ENCODE measurements around the gene WWOX. TPM values are rescaled to one million over a fixed set of nuclear protein-coding genes. Genes with fewer than 3 reads are reported as not detected.

Gene WWOX
- total and polyA plus RNA-seq, 2 of the 13 experiments (the other 11 are each of a cell fraction or from before 2014, with no cell fraction given) = 9.1 to 37.4 TPM

- ATAC-seq = no peak
- Histone ChIP-seq H3K4me1 (ENCODE audit: insufficient read depth, low read length) (peaks cover 100% of the 10 kb centered on the region), H4K20me1 (ENCODE audit: insufficient read depth, low read length) (no peaks in the 10 kb centered on the region), H2AFZ (ENCODE audit: low read length) (no peak overlapping the region), H3K4me3 (replicated peaks in 1 of 3; ENCODE audit: insufficient read depth in 1 of 3, low read depth in 2 of 3, low read length in 3 of 3) (no peak overlapping the region), H3K9me3 (ENCODE audit: low read length) (no peaks in the 10 kb centered on the region), H3K36me3 (replicated peaks in 1 of 2; ENCODE audit: control insufficient read depth in 1 of 2, insufficient read depth in 2 of 2, low read length in 2 of 2) (no peaks in the 10 kb centered on the region), H3K79me2 (ENCODE audit: insufficient read depth, low read length) (no peaks in the 10 kb centered on the region), H3K27ac (ENCODE audit: extremely low read length, insufficient read depth, low read length) (peak overlapping the region; percentile 90), H3K9ac (ENCODE audit: insufficient read depth, low read depth, low read length) (peak overlapping the region; percentile 76; the same call in 1 of the 2 replicates), H3K4me2 (ENCODE audit: low read depth, low read length) (no peak overlapping the region; the same call in 1 of the 2 replicates), H3K27me3 (ENCODE audit: control insufficient read depth in 1 of 2, insufficient read depth in 2 of 2, low read length in 2 of 2) (no peaks in the 10 kb centered on the region)
- FAIRE-seq = no peak
- ChIA-PET POLR2A (interaction anchor here (1.2 to 7.7 kb wide), 3 partner anchors 15 to 271 kb away, joined by 3 to 88 read pairs (median 3); no protein-coding TSS in a partner anchor), CTCF (ENCODE audit: low intra/inter-chr PET ratio, low total read pairs) (no interaction called here)
- no TSS peak for BruUV-seq (replicated peaks)
- TF ChIP-seq, protein P1, sequence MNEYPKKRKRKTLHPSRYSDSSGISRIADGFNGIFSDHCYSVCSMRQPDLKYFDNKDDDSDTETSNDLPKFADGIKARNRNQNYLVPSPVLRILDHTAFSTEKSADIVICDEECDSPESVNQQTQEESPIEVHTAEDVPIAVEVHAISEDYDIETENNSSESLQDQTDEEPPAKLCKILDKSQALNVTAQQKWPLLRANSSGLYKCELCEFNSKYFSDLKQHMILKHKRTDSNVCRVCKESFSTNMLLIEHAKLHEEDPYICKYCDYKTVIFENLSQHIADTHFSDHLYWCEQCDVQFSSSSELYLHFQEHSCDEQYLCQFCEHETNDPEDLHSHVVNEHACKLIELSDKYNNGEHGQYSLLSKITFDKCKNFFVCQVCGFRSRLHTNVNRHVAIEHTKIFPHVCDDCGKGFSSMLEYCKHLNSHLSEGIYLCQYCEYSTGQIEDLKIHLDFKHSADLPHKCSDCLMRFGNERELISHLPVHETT (CRISPR knock-in tag; conservative IDR thresholded peaks at IDR 0.05) = no peak
- TF ChIP-seq CENPT (CRISPR knock-in tag; IDR thresholded peaks at IDR 0.05; ENCODE audit: low read depth) (no peak), ZNF619 (CRISPR knock-in tag; IDR thresholded peaks at IDR 0.05) (0 out of 2 replicates have a peak, but pooled peaks have one; percentile 8), ZMAT5 (CRISPR knock-in tag; IDR thresholded peaks at IDR 0.05; ENCODE audit: borderline replicate concordance, low read depth) (no peak), ZBTB38 (CRISPR knock-in tag; IDR thresholded peaks at IDR 0.05) (peak; percentile 97), ZNF776 (CRISPR knock-in tag; IDR thresholded peaks at IDR 0.05) (0 out of 2 replicates have a peak, but pooled peaks have one; percentile 1), RORA (CRISPR knock-in tag; IDR thresholded peaks at IDR 0.05) (0 out of 2 replicates have a peak, but pooled peaks have one; percentile 51), ZBTB25 (CRISPR knock-in tag; IDR thresholded peaks at IDR 0.05) (0 out of 2 replicates have a peak, but pooled peaks have one; percentile 10), ZSCAN9 (CRISPR knock-in tag; IDR thresholded peaks at IDR 0.05; ENCODE audit: borderline replicate concordance) (no peak), TBL1XR1 (IDR thresholded peaks at IDR 0.05; ENCODE audit: borderline replicate concordance, low read length, partially characterized antibody) (no peak), PRPF4 (IDR thresholded peaks at IDR 0.05; ENCODE audit: low read depth, low read length, poor library complexity, severe bottlenecking) (peak; percentile 87), CCAR2 (optimal IDR thresholded peaks at IDR 0.05; ENCODE audit: low read depth, low read length) (no peak)
- intact Hi-C loops (cut with micrococcal nuclease; ENCODE audit: unreplicated experiment) (loop anchor here (1.0 to 5.0 kb wide), 5 partner anchors 21 to 352 kb away; no protein-coding TSS in a partner anchor), in situ Hi-C loops (cut with HindIII; ENCODE audit: extremely low pct_ligation_motif_present, low pct_unique_long_range_greater_than_20kb) (loop anchor here (10.0 kb wide), 1 partner anchor 360 kb away; no protein-coding TSS in a partner anchor)
- 92% methylated on average over 9 of the region's 9 CpGs for WGBS (ENCODE audit: low lambda C conversion rate)
- DNase-seq (ENCODE audit: low spot score) = no peak
Measured at GRCh38 chr16:78484509-78485058, 385.1 kb downstream of the WWOX start.
